GF-D8 (cell line): Measurements from ENCODE around the gene RAB1B.
A peak's percentile ranks its signal among the peaks of the same experiment; 100 is the strongest.
"Not testable (repeated sequence)": the region's sequence is repeated elsewhere in the genome, so short reads cannot be mapped to it uniquely, and the experiment has no call there.

Experiments
- DNase-seq: peaks from one replicate; lab custom pipeline; 2025; lab: John Stamatoyannopoulos, UW

Gene RAB1B

DNA sequence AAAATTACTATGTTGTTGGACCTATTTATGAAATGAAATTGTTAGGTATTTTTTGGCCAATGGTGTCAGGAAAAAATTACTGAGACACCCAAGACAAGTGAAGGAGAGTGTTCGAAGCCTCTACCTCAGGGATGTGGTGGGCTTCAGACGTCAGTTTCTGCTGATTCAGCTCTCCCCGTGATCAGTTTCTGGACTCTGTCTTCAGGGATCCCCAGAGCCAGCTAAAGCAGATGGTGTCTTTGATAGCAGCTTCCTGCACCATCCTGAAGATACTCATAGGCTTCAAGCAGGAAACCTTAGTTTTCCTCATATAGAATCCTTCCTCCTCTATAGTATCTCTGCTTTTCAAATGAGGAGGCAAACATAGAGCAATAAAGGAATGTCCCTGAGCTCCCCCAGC is 41.0 kb downstream of the RAB1B start:
- no peak for DNase-seq

DNA sequence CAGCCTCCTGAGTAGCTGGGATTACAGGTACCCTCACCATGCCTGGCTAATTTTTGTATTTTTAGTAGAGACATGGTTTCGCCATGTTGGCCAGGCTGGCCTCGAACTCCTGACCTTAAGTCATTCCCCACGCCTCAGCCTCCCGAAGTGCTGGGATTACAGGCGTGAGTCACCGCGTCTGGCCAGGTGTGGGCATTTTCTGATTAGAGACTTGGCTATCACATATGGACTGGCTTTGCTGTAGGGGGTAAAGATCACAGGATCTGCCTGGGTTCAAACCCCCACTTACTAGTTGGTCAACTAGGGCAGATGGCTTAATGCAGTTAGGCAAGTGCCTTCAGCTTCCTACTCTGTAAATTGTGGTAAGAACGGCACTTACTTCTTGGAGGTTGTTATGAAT is 41.9 kb downstream of the RAB1B start:
- DNase-seq: no peak

DNA sequence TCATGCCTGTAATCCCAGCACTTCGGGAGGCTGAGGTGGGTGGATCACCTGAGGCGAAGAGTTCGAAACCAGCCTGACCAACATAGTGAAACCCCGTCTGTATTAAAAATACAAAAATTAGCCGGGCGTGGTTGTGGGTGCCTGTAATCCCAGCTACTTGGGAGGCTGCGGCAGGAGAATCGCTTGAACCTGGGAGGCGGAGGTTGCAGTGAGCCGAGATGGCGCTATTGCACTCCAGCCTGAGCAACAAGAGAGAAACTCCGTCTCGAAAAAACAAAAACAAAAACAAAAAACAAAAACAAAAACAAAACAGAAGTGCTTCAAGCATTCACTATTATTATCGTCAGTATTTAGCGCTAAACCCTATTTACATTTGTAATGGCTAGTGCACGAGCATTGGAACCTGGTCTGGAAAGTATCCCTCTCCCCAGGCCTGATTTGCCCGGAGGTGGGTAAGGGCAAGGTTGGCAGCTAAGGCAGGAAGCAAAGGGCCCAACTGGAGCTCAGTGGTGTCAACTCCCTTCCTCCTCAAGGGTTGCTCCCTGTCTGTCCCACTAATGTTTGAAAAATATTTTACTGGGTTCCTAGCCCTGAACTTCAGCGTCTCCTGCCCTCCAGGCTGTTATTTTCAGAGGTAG is 42.5 kb downstream of the RAB1B start:
- not testable (repeated sequence) for DNase-seq

DNA sequence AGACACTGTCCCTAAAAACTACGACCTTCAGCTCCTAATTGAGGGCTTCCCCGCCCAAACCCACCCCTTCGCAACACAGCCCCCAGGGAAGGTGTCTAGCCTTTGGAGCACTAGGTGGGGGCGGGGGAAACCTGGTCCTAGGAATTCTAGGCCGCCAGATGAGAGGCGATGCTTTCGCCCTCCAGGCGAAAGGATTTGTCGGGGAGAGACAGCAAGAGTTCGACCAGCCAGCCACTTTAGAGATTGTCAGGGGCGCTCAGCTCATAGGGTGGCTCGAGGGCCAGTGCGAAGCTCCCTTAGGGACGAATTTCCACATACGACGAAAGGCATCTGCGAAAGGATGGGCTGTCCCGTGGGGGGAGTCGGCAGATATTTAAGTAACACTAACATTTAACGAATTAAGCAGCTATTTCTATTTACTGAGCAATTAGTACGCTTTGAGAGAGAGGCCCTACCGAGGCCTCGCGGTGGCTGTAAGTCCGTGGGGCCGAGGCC is 43.1 kb downstream of the RAB1B start:
- no peak for DNase-seq

DNA sequence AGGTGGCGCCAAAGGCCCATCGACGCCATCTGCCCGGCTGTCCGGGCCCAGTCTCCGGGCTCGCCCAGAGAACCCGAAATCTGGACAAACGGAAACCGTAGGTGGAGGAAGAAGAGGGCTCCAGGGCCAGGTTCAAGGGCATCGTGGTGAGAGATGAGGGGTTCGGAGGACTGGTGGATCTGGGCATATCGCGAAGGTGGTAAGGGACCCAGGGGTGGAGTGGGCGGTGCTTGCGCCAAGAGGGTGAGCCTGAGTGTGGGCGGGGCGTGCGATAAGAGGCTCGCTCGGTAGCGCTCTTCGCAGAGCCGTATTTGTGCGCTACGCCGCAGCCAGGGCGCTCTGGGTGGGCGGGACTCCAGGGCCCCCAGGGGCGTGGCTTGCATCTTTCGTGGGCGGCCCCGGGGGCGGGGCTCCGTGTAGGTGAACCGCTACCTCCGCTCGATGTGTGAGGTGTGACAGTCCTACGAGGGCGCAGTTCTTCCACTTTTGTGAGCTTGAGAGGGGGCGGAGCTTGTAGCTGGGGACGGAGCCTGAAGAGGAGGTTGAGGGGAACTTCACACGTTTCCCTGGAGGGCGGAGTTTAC is 43.6 kb downstream of the RAB1B start:
- DNase-seq: peak; percentile 76

DNA sequence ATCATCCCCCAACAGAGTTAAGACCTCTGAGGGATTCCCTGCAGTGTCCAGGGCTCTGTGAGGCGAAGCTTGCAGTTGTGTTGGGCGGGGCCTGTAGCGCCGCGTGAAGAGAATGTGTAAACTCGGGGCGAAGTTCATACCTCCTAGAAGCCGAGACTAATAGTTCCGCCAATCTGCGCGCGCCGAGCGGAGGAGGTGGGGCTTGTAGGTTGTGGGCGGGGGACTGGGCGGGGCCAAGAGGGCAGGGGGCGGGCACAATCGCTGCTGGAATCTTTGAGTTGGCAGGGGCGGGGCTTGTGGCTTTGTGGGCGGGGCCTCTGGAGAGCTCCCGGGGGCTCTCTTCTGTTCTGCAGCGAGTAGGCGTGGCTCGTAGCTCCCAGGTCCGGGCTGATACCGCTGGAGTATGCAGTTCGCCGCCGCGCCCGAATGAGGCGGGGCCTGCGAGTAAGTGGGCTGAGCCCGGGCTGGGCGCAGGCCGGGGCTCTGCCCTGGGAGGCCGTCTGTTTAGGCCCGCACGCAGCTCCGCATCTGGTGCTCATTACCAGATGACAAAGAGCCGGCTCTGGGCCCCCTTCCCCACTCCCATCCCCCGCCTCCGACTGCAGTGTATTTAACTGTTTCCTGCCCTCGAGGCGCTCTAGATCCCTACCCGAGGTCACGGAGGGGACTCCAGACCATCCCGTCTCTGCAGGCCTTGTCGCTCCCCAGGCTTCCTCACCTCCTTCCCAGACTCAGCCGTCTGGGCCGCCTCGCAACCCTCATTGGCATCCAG is 44.3 kb downstream of the RAB1B start:
- DNase-seq: peak; percentile 86

DNA sequence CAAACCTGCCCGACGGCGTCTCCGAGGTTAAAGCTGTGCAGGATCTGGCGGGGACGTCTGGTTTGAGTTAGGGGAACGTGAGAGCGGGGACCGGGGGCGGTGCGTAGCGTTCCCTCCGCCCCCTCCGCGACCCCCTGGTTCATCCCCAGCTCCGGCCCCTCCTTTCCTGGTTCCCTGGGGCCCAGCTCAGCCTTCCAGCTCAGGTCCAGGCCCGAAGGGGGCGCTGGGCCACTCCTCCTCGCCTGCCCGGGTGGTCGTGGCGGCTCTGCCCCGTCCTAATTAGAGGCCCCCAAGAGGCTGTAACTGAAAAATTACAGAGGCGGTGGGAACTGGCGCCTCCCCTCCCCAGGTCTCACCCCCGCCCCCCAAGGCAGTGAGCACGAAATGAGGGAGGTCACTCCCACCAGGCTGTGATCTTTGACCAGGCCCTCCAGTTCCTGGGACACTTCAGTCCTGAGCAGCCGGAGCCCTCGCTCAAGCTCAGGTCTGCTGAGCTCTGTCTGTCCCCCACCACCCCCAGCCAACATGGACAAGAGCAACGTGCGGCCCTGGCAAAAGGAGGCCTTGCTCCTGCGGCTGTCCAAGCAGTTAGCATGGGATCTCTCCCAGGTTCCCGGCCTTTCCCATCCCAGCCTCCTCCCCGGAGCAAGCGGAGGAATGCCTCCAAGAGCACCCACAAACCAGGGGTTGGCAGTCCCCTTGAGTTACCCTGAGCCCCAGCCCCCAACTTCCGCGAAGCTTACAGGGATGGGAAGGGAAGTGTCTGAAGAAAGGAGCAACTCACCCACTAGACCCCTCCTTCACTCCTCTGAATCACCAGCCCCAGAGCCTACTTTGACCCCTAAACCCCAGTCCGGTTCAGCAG is 45.1 kb downstream of the RAB1B start:
- DNase-seq: no peak

DNA sequence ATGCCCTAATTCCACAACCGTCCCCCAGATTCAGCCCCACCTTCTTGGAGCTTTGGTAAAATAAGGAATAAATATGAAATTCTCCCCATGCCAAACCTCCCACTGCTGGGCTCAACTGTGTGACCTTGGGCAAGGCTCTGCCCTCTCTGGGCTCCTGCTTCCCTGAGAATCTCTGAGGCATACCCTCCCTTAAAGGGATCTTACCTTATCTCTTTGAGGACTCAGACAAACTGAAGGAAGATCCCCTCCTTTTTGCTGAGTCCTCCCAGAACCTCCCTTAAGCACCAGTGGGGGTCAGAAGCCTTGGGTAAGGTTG is 45.7 kb downstream of the RAB1B start:
- DNase-seq: no peak

DNA sequence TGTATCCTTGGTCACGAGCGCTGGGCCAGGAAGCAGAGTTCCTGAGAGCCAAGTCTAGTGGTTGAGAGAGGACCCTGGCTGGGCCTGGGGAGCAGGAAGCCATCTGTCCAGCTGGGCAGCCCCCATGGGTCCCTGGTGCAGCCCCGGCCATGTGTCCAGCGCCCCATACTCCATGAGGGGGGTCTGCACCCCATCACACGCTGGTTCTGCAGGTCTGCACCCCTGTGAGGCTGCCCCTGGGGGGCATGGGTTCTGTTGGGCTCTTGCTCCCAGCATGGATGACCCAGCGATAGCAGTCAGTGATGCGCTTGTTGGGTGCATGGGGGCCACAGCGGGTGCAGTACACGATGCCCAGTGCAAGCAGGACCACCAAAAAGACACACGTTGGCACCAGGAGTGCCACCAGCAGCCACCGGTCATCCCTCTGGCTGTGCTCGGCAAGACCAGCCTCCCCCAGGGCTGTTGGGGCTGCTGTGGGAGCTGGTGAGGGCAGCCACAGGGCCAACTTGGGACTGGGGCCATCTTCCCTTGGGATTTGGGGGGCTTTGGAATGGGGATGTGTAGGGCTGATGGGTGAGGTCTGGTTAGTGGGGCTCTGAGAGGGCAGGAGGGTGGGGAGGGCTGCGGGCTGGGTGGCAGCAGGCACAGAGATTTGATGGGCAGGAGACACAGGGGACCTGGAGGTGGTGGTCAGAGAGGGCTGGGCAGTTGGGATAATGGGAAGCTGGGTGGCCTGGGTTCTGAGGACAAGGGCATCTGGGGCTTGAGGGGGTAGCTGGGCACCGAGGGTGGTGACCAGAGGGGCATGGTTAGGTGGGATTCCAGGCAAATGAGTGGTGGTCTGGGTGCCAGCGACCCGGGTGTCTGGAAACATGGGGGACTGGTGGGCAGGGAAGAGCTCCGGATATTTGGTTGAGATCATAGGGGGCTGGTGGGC is 46.4 kb downstream of the RAB1B start:
- no peak for DNase-seq

DNA sequence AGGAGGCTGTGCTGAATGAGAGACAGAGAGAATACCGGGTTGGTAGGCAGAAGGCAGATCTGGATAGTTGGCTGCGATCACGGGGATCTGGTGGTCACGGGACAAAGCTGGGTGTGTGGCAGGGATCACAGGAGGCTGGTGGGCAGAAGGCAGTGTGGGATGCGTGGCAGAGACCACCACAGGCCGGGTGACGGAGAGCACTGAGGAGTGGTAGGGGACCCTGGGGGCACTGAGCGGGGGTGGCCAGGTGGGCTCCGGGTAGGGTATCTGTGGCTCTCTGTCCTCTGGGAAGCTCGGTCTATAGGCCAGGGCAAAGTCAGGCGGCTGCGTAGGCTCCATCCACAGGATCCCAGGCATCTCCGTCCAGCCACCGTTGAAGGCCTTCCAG is 47.1 kb downstream of the RAB1B start:
- no peak for DNase-seq

DNA sequence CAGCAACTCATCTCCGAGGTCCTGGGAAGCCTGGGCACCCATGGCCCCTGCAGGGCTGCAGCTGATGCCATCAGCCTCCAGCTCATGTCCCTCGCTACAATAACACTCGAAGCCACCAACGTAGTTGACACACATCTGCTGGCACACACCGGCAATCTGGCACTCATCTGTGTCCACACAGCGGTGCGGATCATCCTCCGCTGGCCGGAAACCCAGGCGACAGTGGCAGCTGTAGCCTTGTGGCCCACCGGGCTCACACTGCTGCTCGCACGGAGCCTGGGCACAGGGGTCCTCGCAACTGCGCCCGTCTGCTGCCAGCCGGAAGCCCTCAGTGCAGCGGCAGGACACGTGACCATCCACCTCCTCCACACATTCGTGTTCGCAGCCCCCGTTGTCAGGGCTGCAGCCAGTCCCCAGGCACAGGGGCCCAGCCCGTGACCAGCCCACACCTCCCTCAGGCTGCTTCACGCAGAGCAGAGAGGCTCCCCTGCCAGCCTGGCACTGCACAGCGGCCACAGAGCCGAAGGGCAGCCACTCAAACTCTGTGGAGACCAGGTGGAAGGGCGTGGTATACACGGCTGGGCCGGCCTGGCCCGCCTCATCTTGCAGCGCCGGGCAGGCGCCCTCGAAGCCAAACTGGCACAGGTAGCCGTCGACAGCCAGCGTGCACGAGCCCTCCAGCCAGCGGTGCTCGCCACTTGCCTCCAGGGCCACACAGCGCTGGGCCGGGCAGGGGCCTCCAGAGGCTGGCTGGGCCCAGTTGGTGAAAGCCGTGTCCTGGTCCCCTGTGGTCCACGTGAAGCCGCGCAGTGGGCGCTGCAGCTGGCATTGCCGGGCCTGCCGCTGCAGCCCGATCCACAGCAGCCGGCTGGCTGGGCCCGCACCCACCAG is 47.7 kb downstream of the RAB1B start:
- DNase-seq: no peak

DNA sequence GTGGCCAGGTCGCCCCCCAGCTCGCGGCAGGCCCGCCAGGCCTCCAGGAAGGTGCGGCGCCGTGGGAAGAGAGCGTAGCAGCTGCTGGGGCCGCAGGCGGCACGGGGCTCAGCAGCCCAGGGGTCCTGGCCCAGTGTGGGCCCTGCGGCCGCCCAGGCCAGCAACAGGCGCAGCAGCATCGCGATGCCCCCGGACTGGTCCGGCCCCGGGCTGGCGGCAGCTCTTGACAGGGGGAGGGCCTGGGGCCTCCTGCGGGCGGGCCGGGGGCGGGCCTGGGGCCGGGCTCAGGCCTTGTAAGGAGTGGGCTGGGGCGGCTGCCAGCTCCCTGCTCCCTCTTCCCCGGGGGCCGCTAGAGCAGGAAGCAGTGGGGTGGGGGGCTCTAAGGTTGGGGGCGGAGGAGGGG is 48.4 kb downstream of the RAB1B start, which contains the start of gene CD248:
TSS of gene CD248 (minus strand) at position 196 of the 403 bp plus-strand sequence. CDS start at position 179, 17 bp downstream.
- no peak for DNase-seq

DNA sequence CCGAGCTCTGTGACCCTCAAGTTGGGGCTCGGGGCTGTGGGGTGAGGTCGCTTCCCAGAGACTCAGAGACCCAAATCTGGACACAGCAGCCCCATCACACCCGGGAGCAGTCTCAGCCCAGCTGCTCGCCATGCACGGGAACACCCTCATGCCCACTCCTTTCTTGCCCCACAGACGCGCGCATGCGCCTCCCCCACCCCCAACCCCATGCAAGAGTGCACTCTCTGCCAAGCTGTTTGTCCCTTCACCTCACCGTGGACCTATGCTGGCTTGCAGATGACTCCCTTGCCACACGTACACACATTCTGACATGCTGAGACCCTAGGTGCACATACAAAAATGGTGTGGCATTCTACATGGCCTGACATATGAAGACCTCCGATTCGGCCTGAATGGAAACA is 48.9 kb downstream of the RAB1B start:
- no peak for DNase-seq

DNA sequence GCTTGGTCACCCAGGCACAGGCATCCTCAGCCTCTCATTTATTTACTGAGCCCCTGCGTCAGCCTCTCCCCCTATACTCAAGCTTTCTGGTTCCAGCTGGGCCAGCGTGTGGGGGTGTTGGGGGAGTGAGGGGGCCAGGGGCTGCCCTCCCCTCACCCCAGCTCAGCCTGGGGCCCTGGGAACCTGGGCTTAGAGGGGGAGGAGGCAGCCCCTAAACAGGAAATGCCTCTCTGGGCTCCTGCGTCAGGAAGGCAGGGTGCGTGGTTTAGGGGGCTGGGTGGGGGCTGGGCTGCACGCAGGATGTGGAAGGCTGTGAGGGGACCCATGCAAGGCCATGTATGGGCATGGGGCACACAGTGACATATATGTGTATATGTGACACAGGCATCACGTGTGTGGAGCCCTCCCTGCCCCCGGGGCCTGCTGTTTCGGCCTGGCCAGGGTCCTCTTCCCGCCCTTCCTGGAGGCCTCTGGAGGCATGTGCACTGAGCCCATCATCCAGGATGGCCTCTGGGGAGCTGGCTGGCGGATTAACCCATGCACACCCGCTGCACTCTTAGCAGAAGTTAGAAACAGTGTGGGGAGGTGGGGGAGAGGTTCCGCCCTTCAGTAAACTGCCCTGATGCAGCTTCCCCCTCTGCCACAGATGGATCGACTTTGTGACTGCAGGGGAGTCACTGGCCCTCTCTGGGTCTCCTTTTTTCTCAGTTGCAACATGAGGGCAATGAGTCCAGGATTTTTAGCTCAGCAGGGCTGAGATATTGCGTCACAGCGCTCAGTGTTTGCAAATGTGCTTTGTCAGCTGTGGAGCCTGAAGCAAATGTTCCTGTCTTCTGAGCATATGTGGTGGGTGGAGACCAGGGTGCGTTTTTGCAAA is 49.5 kb downstream of the RAB1B start:
- DNase-seq: peak; percentile 86

DNA sequence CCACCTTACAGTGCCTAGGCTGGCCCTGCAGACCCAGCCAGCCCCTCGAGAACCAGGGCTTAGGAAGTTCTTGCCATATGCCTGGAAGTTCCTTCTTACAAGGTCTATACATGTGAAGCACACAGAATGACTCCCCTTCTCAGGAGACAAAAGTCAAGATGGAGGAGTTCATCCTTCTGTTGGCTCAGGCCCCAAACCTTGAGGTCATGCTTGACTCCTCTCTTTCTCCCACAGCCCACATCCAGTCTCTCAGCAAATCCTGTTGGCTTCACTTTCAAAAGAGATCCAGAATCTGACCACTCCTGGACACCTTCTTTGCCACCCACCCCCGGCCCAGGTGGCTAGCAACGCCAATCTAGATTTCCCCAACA is 50.1 kb downstream of the RAB1B start:
- no peak for DNase-seq

DNA sequence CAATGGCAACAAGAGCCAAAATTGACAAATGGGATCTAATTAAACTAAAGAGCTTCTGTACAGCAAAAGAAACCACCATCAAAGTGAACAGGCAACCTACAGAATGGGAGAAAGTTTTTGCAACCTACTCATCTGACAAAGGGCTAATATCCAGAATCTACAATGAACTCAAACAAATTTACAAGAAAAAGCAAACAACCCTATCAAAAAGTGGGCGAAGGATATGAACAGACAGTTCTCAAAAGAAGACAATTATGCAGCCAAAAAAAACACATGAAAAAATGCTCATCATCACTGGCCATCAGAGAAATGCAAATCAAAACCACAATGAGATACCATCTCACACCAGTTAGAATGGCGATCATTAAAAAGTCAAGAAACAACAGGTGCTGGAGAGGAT is 51.9 kb downstream of the RAB1B start:
- not testable (repeated sequence) for DNase-seq

DNA sequence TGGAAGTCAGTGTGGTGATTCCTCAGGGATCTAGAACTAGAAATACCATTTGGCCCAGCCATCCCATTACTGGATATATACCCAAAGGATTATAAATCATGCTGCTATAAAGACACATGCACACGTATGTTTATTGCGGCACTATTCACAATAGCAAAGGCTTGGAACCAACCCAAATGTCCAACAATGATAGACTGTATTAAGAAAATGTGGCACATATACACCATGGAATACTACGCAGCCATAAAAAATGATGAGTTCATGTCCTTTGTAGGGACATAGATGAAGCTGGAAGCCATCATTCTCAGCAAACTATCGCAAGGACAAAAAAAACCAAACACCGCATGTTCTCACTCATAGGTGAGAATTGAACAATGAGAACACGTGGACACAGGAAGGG is 52.3 kb downstream of the RAB1B start:
- not testable (repeated sequence) for DNase-seq

DNA sequence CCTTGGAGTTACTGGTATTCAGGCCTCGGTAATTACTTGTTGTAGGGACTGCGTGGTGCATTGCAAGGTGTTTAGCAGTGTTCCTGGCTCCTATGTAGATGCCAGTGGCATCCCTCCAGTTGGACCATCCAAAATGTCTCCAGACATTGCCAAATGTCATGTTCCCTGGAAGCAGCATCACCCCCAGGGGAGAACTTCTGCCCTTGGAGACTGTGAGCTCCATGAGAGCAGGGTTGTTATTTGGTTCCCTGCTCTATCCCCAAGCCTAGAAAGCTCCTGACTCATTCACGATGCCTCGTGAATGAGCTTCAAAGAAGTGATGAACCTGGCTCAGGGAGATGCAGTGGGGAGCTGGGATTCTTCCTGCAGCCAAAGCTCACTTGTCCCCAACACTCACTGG is 53.2 kb downstream of the RAB1B start:
- no peak for DNase-seq

DNA sequence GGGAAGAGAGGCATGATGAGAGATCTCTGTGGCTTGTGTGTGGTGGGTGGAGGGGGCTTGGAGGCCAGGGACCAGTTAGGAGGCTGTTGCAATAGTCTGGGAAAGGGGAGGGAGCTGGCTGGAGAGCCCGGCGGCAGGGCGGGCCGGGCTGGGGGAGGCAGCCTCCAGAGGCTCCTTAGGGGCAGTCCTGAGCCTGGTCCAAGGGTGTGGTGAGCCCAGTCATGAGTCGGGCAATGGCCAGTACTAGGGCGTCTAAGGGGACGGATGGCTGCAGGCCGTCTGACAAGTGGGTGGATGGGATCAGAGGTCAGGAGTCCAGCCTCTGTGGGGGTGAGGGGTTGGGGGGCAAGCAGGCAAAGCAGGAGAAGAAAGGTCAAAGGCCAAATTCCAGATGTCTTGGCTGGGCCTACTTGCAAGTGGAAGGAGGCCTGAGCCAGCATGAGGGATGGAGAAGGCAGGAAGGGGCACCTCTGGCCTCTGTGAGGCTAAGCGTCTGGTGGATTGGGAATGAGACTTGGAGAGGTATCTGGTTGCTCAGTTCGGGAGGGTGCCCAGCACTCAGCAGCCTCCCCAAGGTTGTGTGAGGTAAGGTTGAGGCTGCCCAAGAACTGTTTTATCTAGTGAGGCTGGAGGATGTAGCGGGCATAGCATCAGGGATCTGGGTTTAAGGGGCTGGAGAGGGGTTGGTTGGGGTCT is 54.4 kb downstream of the RAB1B start:
- DNase-seq: no peak
